Fibroblast of villous mesenchyme (primary cell): Measurements from ENCODE around the gene ERO1A. TPM values are rescaled to one million over a fixed set of nuclear protein-coding genes. Genes with fewer than 3 reads are reported as not detected.

ENCODE experiments used
- DNase-seq: peaks from one replicate; pipeline ENCODE4 v3.0.0-alpha.2; 2010; ENCODE audit warnings: low read depth
- H3K4me3 ChIP-seq: 2 replicates; pipeline ENCODE4 v1.5.1; 2011; ENCODE audit warnings: low read depth, mild to moderate bottlenecking, low read length
- CTCF ChIP-seq: IDR thresholded peaks from 2 replicates; pipeline ENCODE4 v1.5.1; 2012; ENCODE audit warnings: low read depth, mild to moderate bottlenecking, low read length; ENCODE audit not compliant: insufficient read depth
- total RNA-seq: library from RNA; depleted of rRNA; stranded (reverse); fragments of >200 nt; gene quantifications from 2 replicates; pipeline ENCODE4 v1.2.3, GENCODE V29; 2012

ERO1A gene
- total RNA-seq, 1 donor, result 49.7 TPM

DNA sequence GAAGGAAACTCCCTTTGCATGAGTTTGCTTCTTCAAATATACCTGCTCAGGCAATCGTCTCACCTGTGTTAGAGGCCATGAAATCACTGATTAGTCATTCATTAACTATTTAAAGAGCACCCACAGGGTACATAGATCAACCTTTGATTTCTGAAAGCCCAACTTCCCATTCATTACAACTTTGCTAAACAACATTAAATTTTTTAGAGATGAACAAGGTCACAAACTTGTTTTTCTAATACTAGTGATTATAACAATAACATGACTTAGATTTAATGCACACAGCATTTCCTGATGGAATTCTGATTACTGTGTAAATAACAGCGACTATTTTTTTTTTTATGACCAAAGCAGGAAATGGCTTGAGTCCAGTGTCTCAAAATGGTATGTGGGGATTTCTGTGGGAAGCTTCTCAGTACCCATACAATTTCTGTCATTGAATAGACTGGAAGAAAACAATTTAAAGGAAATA is 5.4 kb upstream of the ERO1A start:
- no peak overlapping the region for H3K4me3 ChIP-seq
- DNase-seq, result peak; percentile 22
- no peak for TF ChIP-seq CTCF

- peak overlapping the region; percentile 92 for H3K4me3 ChIP-seq
- DNase-seq, result peak; percentile 61
- no peak for TF ChIP-seq CTCF
Measured at GRCh38 chr14:52694761-52695480, 437 bp downstream of the ERO1A start.

GRCh38 chr14:52693532-52693931 is 1.8 kb downstream of the ERO1A start:
- no peak overlapping the region for H3K4me3 ChIP-seq
- TF ChIP-seq CTCF, result no peak
- DNase-seq, result no peak

DNA sequence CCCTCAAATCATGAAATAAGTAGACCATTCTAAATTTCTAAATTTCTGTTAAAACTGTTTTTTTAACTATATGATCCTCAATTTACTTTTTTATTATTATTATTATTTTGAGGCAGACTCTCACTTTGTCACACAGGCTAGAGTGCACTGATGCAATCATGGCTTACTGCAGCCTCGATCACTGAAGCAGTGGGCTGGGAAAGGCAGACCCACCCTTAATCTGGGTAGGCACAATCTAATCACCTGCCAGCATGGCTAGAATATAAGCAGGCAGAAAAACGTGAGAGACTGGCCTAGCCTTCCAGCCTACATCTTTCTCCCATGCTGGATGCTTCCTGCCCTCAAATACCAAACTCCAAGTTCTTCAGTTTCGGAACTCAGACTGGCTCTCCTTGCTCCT is 2.3 kb downstream of the ERO1A start:
- no peak for DNase-seq
- no peak overlapping the region for H3K4me3 ChIP-seq
- no peak for TF ChIP-seq CTCF

- peak; percentile 91 for DNase-seq
- no peak overlapping the region for H3K4me3 ChIP-seq
- TF ChIP-seq CTCF, result no peak
Measured at GRCh38 chr14:52692248-52692962, 3.0 kb downstream of the ERO1A start.

- no peak for TF ChIP-seq CTCF
Measured at GRCh38 chr14:52690983-52691760, 4.2 kb downstream of the ERO1A start.

More at GRCh38 chr14:52690983-52691760, 4.2 kb downstream of the ERO1A start:
- no peak overlapping the region for H3K4me3 ChIP-seq
- no peak for DNase-seq
